ENCODE data around the gene PRDM16.
"Not testable (repeated sequence)": the region's sequence is repeated elsewhere in the genome, so short reads cannot be mapped to it uniquely, and the experiment has no call there.

Gene PRDM16

GRCh38 chr1:3084726-3085125, 15.7 kb downstream of the PRDM16 start:
- H3K4me3 ChIP-seq (ENCODE audit: low read depth, low read length): no peak overlapping the region
- DNase-seq (ENCODE audit: low read depth): no peak
- no peak for TF ChIP-seq MYC (IDR thresholded peaks at IDR 0.05; ENCODE audit: low read depth, low read length)
- TF ChIP-seq POLR2A (IDR thresholded peaks at IDR 0.05; ENCODE audit: extremely low read depth, insufficient read length): no peak
- no peak for TF ChIP-seq CTCF (IDR thresholded peaks at IDR 0.05; ENCODE audit: low read depth, low read length)
- TF ChIP-seq MAX (IDR thresholded peaks at IDR 0.05; ENCODE audit: low read depth, low read length): no peak

- no peak for DNase-seq (ENCODE audit: low read depth)
- no peak overlapping the region for H3K4me3 ChIP-seq (ENCODE audit: low read depth, low read length)
- no peak for TF ChIP-seq MAX (IDR thresholded peaks at IDR 0.05; ENCODE audit: low read depth, low read length)
- no peak for TF ChIP-seq POLR2A (IDR thresholded peaks at IDR 0.05; ENCODE audit: extremely low read depth, insufficient read length)
- no peak for TF ChIP-seq MYC (IDR thresholded peaks at IDR 0.05; ENCODE audit: low read depth, low read length)
- TF ChIP-seq CTCF (IDR thresholded peaks at IDR 0.05; ENCODE audit: low read depth, low read length): no peak
Measured at GRCh38 chr1:3085721-3086120, 16.7 kb downstream of the PRDM16 start.

GRCh38 chr1:3086272-3086974, 17.4 kb downstream of the PRDM16 start:
- no peak for DNase-seq (ENCODE audit: low read depth)
- no peak overlapping the region for H3K4me3 ChIP-seq (ENCODE audit: low read depth, low read length)
- no peak for TF ChIP-seq POLR2A (IDR thresholded peaks at IDR 0.05; ENCODE audit: extremely low read depth, insufficient read length)
- no peak for TF ChIP-seq MAX (IDR thresholded peaks at IDR 0.05; ENCODE audit: low read depth, low read length)
- TF ChIP-seq CTCF (IDR thresholded peaks at IDR 0.05; ENCODE audit: low read depth, low read length): no peak
- TF ChIP-seq MYC (IDR thresholded peaks at IDR 0.05; ENCODE audit: low read depth, low read length): no peak

GRCh38 chr1:3087049-3087448, 18.0 kb downstream of the PRDM16 start:
- TF ChIP-seq MAX (IDR thresholded peaks at IDR 0.05; ENCODE audit: low read depth, low read length) (no peak), CTCF (IDR thresholded peaks at IDR 0.05; ENCODE audit: low read depth, low read length) (no peak), POLR2A (IDR thresholded peaks at IDR 0.05; ENCODE audit: extremely low read depth, insufficient read length) (no peak), MYC (IDR thresholded peaks at IDR 0.05; ENCODE audit: low read depth, low read length) (no peak)
- DNase-seq (ENCODE audit: low read depth): no peak
- H3K4me3 ChIP-seq (ENCODE audit: low read depth, low read length): no peak overlapping the region

GRCh38 chr1:3087946-3088668, 19.1 kb downstream of the PRDM16 start:
- H3K4me3 ChIP-seq (ENCODE audit: low read depth, low read length); DNase-seq (ENCODE audit: low read depth): not testable (repeated sequence)

GRCh38 chr1:3089490-3089889, 20.5 kb downstream of the PRDM16 start:
- H3K4me3 ChIP-seq (ENCODE audit: low read depth, low read length): no peak overlapping the region
- DNase-seq (ENCODE audit: low read depth): no peak
- TF ChIP-seq CTCF (IDR thresholded peaks at IDR 0.05; ENCODE audit: low read depth, low read length): no peak
- TF ChIP-seq POLR2A (IDR thresholded peaks at IDR 0.05; ENCODE audit: extremely low read depth, insufficient read length): no peak
- no peak for TF ChIP-seq MAX (IDR thresholded peaks at IDR 0.05; ENCODE audit: low read depth, low read length)
- no peak for TF ChIP-seq MYC (IDR thresholded peaks at IDR 0.05; ENCODE audit: low read depth, low read length)
